HCT116 (cell line): ENCODE results near the gene TWSG1.

Source experiments
- CEBPB ChIP-seq: IDR thresholded peaks from 2 replicates; pipeline ENCODE4 v1.6.1; 2012; ENCODE audit warnings: low read depth
- CTCF ChIP-seq, 3 experiments: fragments of 200-600 bp in 1 of 3; sonication (generic) in 1 of 3; IDR thresholded peaks in 2 of 3; conservative IDR thresholded peaks in 1 of 3; 2 replicates each; pipeline ENCODE4 v1.5.1; 2012 to 2017; ENCODE audit warnings: low read depth in 2 of 3, low read length in 2 of 3, antibody characterized with exemption in 1 of 3, borderline replicate concordance in 1 of 3, control low read depth in 1 of 3, mild to moderate bottlenecking in 1 of 3, mixed read lengths in 1 of 3, mixed run types in 1 of 3, moderate library complexity in 1 of 3; ENCODE audit not compliant: insufficient read depth in 1 of 3
- EZH2 ChIP-seq: fragments of 200-600 bp; sonication (generic); IDR thresholded peaks from 2 replicates; pipeline ENCODE4 v1.6.1; 2017; ENCODE audit warnings: antibody characterized with exemption, mixed run types
- FOSL1 ChIP-seq: IDR thresholded peaks from 2 replicates; pipeline ENCODE4 v1.6.1; 2012; ENCODE audit warnings: low read depth
- MAX ChIP-seq: IDR thresholded peaks from 2 replicates; pipeline ENCODE4 v1.6.1; 2012
- POLR2A ChIP-seq: IDR thresholded peaks from 2 replicates; pipeline ENCODE4 v1.7.0; 2011; ENCODE audit warnings: borderline replicate concordance; ENCODE audit not compliant: insufficient read depth, insufficient read length; ENCODE audit errors: extremely low read depth
- POLR2AphosphoS5 ChIP-seq: IDR thresholded peaks from 2 replicates; pipeline ENCODE4 v1.6.1; 2011; ENCODE audit warnings: mild to moderate bottlenecking, low read depth, low read length, moderate library complexity
- RAD21 ChIP-seq: IDR thresholded peaks from 2 replicates; pipeline ENCODE4 v1.6.1; 2012; ENCODE audit warnings: low read depth, mild to moderate bottlenecking
- REST ChIP-seq: IDR thresholded peaks from 2 replicates; pipeline ENCODE4 v1.6.1; 2012; ENCODE audit warnings: low read depth
- SP1 ChIP-seq: IDR thresholded peaks from 2 replicates; pipeline ENCODE4 v1.6.1; 2012; ENCODE audit warnings: low read depth
- SRF ChIP-seq: IDR thresholded peaks from 2 replicates; pipeline ENCODE4 v1.6.1; 2012; ENCODE audit warnings: low read depth
- TCF7L2 ChIP-seq: IDR thresholded peaks from 2 replicates; pipeline ENCODE4 v1.7.0; 2011; ENCODE audit warnings: borderline replicate concordance, inconsistent platforms; ENCODE audit not compliant: insufficient read depth, insufficient read length; ENCODE audit errors: extremely low read depth
- ZNF274 ChIP-seq: fragments of 200-500 bp; sonication (Bioruptor generic); IDR thresholded peaks from 2 replicates; pipeline ENCODE4 v1.6.1; 2014; ENCODE audit warnings: mild to moderate bottlenecking, low read depth, low read length, inconsistent platforms
- TF ChIP-seq, protein P1 (sequence below): IDR thresholded peaks from 2 replicates; pipeline ENCODE4 v1.6.1; 2011; ENCODE audit warnings: mild to moderate bottlenecking, low read length, moderate library complexity; ENCODE audit not compliant: insufficient replicate concordance; ENCODE audit errors: extremely low read depth

DNA sequence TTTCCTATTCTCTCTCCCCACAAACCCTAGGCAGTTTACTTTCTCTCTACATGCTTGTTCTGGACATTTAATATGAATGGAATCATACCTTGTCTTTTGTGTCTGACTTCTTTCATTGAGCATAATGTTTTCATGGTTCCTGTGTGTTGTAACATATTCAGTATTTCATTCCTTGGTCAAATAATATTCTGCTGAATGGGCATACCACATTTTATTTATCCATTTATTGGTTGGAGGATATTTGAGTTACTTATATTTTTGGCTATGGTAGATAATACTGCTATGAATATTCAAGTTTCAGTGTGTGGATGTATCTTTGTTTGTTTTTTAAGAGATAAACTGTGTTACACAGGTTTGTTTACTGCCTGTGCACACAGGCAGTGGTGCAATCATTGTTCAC, 9.0 kb downstream of the TWSG1 start:
- no peak for TF ChIP-seq CTCF (IDR thresholded peaks at IDR 0.05 in 2 of 3, conservative IDR thresholded peaks at IDR 0.05 in 1 of 3; ENCODE audit: borderline replicate concordance in 1 of 3, insufficient read depth in 1 of 3, low read depth in 2 of 3, low read length in 2 of 3)
- TF ChIP-seq ZNF274, result no peak
- TF ChIP-seq POLR2A, result no peak
- TF ChIP-seq SRF, result no peak
- no peak for TF ChIP-seq TCF7L2
- TF ChIP-seq EZH2, result no peak
- TF ChIP-seq MAX, result no peak
- TF ChIP-seq RAD21, result no peak
- TF ChIP-seq POLR2AphosphoS5, result no peak
- no peak for TF ChIP-seq FOSL1
- no peak for TF ChIP-seq CEBPB
- TF ChIP-seq REST, result no peak
- TF ChIP-seq, protein P1, sequence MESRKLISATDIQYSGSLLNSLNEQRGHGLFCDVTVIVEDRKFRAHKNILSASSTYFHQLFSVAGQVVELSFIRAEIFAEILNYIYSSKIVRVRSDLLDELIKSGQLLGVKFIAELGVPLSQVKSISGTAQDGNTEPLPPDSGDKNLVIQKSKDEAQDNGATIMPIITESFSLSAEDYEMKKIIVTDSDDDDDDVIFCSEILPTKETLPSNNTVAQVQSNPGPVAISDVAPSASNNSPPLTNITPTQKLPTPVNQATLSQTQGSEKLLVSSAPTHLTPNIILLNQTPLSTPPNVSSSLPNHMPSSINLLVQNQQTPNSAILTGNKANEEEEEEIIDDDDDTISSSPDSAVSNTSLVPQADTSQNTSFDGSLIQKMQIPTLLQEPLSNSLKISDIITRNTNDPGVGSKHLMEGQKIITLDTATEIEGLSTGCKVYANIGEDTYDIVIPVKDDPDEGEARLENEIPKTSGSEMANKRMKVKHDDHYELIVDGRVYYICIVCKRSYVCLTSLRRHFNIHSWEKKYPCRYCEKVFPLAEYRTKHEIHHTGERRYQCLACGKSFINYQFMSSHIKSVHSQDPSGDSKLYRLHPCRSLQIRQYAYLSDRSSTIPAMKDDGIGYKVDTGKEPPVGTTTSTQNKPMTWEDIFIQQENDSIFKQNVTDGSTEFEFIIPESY, result no peak
- TF ChIP-seq SP1, result no peak
